Smooth muscle cell of the brain vasculature (primary cell): ENCODE results near the gene DMD.

Experiments
- DNase-seq: peaks from one replicate; pipeline ENCODE4 v3.0.0-alpha.2; 2012; ENCODE audit warnings: low read depth, low spot score

The DMD gene

GRCh38 chrX:31717474-31717873 lies 1493.9 kb downstream of the DMD start:
- no peak for DNase-seq

DNA sequence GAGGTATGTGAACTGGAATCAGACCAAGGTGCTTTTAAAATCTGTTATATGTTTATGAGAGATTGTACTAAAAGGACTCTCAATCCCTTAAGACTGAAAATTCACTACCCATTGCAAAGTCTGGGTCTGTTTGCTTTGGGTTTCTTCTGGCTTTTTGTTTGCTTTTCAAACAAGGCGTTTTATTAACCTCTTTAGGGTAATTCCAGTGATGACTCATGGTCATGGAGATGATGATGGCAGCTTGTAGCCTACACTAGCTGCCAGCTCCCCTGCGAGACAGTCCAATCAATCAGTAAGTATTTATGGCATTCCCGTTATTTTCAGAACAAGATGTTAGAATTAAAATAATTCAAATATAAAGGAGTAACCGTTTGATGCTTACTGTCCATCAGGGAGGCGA lies 1495.7 kb downstream of the DMD start:
- no peak for DNase-seq

DNA sequence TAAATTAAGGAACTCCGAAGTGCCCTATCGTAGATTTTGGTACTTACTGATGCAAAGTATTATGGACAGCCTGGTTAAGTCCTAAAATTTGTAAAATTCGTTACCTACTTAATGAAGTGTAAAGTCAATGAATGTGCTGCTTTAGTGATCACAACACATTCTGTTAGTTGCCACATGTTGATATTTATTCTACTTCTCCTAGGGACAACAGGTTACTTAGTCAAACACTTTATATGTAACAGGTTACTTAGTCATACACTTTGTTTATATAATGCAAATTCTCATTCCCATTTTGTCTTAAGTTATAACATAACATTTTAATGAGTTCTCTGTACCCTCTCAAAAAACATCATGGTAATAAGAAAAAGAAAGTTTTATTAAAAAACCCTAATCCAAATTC lies 1496.6 kb downstream of the DMD start:
- DNase-seq: no peak

DNA sequence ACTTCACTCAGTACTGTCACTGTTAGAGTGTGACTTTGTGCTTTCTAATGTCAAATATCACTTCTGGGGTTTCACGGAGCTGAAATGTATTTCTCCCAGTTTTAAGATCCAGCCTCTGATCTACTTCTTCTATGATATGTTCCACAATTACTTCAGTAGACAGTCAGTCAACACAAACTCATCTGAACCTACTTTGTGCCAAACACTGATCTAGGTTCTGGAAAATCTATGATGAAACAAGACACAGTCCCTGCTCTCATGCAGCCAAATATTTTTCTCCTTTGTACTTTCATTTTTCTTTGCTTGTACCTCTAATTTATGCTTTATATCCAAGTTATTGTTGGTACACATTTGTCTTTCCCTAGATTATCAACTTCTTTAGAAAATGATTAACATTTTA lies 1498.2 kb downstream of the DMD start:
- DNase-seq: no peak

DNA sequence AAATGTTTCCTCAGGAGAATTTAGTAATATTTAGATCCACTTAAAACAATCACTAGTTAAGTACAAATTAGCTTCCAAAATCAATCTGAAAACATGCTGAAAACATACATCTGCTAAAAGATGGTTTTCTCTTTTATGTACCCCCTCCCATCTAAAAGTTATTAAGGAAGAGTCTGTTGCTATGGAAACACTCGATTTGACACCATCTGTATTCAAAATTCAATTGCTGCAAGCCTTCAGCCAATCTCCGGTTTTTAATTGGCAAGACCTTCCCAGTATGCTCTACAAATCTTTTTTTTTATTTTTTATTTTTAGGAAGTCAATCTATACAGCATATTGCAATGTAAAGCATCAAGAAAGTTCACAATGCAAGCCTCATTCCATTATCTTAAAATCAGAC lies 1500.2 kb downstream of the DMD start:
- DNase-seq: no peak

DNA sequence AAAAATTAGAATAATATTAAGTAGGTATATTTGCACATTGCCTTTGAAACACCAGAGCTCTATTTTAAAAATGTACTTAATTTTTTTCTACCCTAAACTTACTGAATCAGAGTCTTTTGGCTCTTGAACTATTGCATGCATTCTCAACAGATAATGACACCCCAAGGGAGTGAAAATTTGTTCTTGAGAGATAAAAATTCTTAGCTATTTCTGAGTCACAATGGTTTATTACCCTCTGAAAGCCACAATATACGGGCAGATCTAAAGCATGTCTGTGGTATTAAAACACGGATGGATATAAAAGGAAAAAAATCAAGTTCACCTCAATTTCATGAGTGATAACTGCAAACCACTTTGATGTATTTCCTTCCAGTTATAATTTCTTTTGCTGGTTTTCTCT lies 1503.2 kb downstream of the DMD start:
- no peak for DNase-seq

DNA sequence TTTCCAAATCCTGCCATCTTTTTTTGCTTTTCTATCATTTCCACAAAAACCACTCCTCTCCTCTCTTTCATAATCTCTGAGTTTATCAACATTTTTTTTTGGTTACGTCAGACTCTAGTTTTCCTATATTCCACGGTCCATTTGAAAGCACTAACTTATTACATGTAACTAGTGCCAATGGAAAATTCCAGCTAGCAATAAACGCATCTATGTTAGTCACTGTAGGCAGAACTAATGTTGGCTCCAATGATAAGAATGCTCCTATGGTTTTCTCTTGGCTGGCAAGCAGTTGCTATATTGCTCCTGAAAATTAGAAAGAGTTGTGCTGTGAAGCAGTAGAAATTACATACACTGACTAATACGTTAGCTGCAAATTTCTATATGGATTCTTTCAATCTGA lies 1504.9 kb downstream of the DMD start:
- DNase-seq: no peak

DNA sequence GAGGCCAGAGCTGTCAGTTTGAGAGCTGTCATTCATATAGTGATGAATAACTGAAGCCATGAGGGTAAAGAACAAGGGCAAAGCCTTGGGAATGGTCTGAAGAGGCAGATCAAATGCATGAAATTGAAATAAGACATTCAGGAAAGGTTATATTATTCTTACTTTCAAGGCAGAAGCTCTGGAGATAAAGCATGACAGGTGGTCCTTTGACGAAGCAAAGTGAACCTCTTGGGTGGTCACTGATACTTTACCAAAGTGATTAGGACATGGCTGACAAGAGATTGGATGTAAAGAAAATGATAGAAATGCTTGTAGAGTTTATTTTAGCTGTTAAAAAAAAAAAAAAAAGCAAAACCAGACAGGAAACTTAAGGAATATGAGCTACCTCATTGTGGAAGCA lies 1505.5 kb downstream of the DMD start:
- no peak for DNase-seq

DNA sequence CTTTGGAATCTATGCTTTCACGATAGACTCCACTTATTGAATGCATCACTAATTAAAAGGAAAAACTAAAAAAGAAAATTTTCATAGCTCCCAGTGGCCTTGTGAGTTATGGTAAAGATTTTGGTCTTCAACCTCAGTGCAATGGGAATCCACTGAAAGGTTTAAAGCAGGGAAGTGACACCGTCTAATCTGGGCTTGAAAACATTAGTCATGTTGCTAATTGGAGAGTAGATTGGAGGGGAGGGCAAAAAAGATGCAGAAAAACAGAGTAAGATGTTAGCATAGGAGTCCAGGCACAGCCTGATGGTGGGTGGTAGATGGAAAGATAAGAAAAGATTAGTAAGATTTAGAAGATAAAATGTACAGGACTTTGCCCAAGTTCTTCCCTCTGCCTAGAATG lies 1506.4 kb downstream of the DMD start:
- DNase-seq: no peak

GRCh38 chrX:31702222-31702621 lies 1509.1 kb downstream of the DMD start:
- no peak for DNase-seq

- no peak for DNase-seq
These were observed 1513.9 kb downstream of the DMD start for GRCh38 chrX:31697294-31697916.

DNA sequence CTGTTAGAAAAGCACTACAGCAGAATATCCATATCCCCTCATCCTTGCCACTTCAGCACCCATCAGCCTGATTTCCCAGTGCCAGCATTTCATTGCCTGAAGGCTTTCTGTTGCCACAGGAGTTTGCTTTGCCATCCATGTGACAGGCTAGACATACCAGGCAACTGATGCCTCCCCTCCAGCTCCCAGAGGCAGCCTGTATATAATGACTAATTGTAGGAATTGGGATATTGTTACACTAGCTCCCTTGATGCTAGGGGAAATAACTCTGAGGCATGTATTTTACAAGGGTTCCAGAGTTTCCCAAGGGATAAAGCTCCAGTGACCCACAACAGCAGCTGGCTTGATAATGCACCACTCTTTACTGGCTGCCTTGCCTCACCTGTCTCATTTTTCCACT lies 1531.5 kb downstream of the DMD start:
- DNase-seq: no peak

- no peak for DNase-seq
These were observed 1541.1 kb downstream of the DMD start for GRCh38 chrX:31670245-31670644.

- no peak for DNase-seq
These were observed 1545.9 kb downstream of the DMD start for GRCh38 chrX:31665454-31665853.

GRCh38 chrX:31663172-31663571 lies 1548.2 kb downstream of the DMD start:
- DNase-seq: no peak

DNA sequence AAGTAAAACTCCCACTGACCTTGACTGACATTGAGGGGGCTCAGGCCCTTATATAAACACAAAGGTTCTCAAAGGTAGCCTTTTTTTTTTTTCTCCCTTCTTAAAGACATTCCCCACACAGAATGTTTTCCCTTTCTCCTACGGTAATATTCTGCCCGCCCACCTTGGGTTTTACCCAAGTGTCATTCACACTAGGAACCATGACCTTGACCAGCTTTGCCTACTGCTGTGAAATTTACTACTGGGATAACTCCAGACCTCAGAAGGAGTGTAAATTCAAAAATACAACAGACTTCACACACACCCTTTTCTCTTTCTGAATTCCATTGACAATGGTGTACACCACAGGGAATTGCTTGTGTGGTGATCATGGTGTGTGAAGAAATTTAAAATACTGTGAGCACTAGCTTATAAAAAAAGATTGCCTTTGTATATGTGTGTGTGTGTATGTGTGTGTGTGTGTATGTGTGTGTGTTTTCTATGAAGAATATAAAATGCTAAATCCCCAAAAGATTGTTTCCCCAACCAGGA lies 1550.0 kb downstream of the DMD start:
- no peak for DNase-seq

DNA sequence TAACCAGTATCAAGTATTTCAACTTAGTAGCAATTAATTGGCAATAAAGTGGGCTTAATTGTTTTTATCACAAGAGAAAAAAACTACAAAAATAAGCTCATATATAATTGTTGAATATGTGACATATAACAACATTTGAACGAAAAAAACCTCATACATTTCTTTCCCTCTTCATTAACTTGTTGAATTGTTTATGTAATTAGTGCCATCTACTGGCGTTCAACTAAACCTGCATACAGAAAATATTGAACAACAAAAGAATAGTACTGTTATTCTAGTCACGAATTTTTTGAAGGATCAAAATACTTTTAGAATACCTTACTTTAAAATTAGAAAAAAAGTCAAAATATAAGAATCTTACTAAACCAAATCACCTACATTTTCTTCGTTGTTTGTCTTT lies 1553.0 kb downstream of the DMD start:
- DNase-seq: no peak

- no peak for DNase-seq
These were observed 1555.3 kb downstream of the DMD start for GRCh38 chrX:31656013-31656412.

- no peak for DNase-seq
These were observed 1557.9 kb downstream of the DMD start for GRCh38 chrX:31653422-31653821.

GRCh38 chrX:31652650-31653049 lies 1558.7 kb downstream of the DMD start:
- no peak for DNase-seq

- no peak for DNase-seq
These were observed 1562.1 kb downstream of the DMD start for GRCh38 chrX:31649201-31649600.

- DNase-seq: no peak
These were observed 1578.0 kb downstream of the DMD start for GRCh38 chrX:31633349-31633748.

GRCh38 chrX:31629195-31629594 lies 1582.2 kb downstream of the DMD start:
- no peak for DNase-seq

GRCh38 chrX:31609130-31609529 lies 1602.2 kb downstream of the DMD start:
- peak; percentile 9 for DNase-seq
